Subcutaneous adipose tissue (tissue), 4 donors: ENCODE data around the gene PRSS12. TPM values are rescaled to one million over a fixed set of nuclear protein-coding genes. Genes with fewer than 3 reads are reported as not detected.

Experiments used
- CTCF ChIP-seq: fragments of 450-650 bp; IDR thresholded peaks from one replicate; pipeline ENCODE4 v1.5.1; 2016; ENCODE audit warnings: low read depth, mild to moderate bottlenecking, control low read depth, antibody characterized with exemption, moderate library complexity
- total RNA-seq, 4 donors: library from RNA; depleted of rRNA; stranded (reverse); fragments of >200 nt; gene quantifications; one replicate each; pipeline ENCODE4 v1.1.0, GENCODE V29; 2016

PRSS12 gene
- total RNA-seq, 4 donors from 2014 or later: 0.17 to 1.1 (median 0.57) TPM; not detected in 1

- no peak for TF ChIP-seq CTCF
These were observed 29.8 kb downstream of the PRSS12 start for GRCh38 chr4:118322831-118323502.

- TF ChIP-seq CTCF: no peak
These were observed 33.9 kb downstream of the PRSS12 start for GRCh38 chr4:118318931-118319330.

- TF ChIP-seq CTCF: no peak
These were observed 35.1 kb downstream of the PRSS12 start for GRCh38 chr4:118317691-118318090.

GRCh38 chr4:118314221-118314620 lies 38.6 kb downstream of the PRSS12 start:
- TF ChIP-seq CTCF: no peak

GRCh38 chr4:118313098-118313497 lies 39.7 kb downstream of the PRSS12 start:
- TF ChIP-seq CTCF: no peak

GRCh38 chr4:118308306-118309030 lies 44.3 kb downstream of the PRSS12 start:
- no peak for TF ChIP-seq CTCF

GRCh38 chr4:118307643-118308042 lies 45.2 kb downstream of the PRSS12 start:
- no peak for TF ChIP-seq CTCF
